Keratinocyte (primary cell): Measurements from ENCODE around the gene KLF3. TPM values are rescaled to one million over a fixed set of nuclear protein-coding genes. Genes with fewer than 3 reads are reported as not detected.

ENCODE experiments used
- DNase-seq: peaks from one replicate; pipeline ENCODE4 v3.0.0-alpha.2; 2011; ENCODE audit warnings: low read depth, missing footprints, low spot score
- FAIRE-seq: peaks from 2 replicates; lab custom pipeline; 2011; peaks lifted over from hg19 to GRCh38; lab: Jason Lieb, UNC
- H2AFZ ChIP-seq: 2 replicates; pipeline ENCODE4 v1.6.0; 2012; ENCODE audit warnings: low read length, control low read depth, inconsistent platforms; ENCODE audit not compliant: control insufficient read depth
- H3K27ac ChIP-seq: 2 replicates; pipeline ENCODE4 v1.5.1; 2011; ENCODE audit warnings: low read length; ENCODE audit not compliant: control insufficient read depth, insufficient read depth
- H3K27me3 ChIP-seq: 3 replicates; pipeline ENCODE4 v1.6.0; 2011; ENCODE audit warnings: low read length; ENCODE audit not compliant: control insufficient read depth, insufficient read depth; ENCODE audit errors: extremely low read depth
- H3K36me3 ChIP-seq, 2 experiments: 2 replicates in 1 of 2; 3 replicates in 1 of 2; pipeline ENCODE4 v1.5.1; 2011; ENCODE audit warnings: low read length in 2 of 2, mild to moderate bottlenecking in 1 of 2; ENCODE audit not compliant: control insufficient read depth in 2 of 2, insufficient read depth in 2 of 2; ENCODE audit errors: extremely low read depth in 1 of 2
- H3K4me1 ChIP-seq: 3 replicates; pipeline ENCODE4 v1.5.1; 2011; ENCODE audit warnings: low read length; ENCODE audit not compliant: control insufficient read depth, insufficient read depth; ENCODE audit errors: extremely low read depth
- H3K4me2 ChIP-seq: 3 replicates; pipeline ENCODE4 v1.6.0; 2011; ENCODE audit warnings: low read depth, low read length; ENCODE audit not compliant: control insufficient read depth, insufficient read depth; ENCODE audit errors: extremely low read depth
- H3K4me3 ChIP-seq, 3 experiments: fragments of 200-600 bp in 1 of 3; sonication (generic) in 1 of 3; 2 replicates in 2 of 3; 3 replicates in 1 of 3; pipeline ENCODE4 v1.5.1; 2011 to 2016; ENCODE audit warnings: low read length in 3 of 3, mild to moderate bottlenecking in 3 of 3, control low read depth in 2 of 3, inconsistent platforms in 1 of 3, low read depth in 1 of 3, mixed read lengths in 1 of 3, mixed run types in 1 of 3, moderate library complexity in 1 of 3; ENCODE audit not compliant: control insufficient read depth in 2 of 3, insufficient read depth in 2 of 3; ENCODE audit errors: extremely low read depth in 1 of 3
- H3K79me2 ChIP-seq: 2 replicates; pipeline ENCODE4 v1.6.0; 2012; ENCODE audit warnings: low read length; ENCODE audit not compliant: control insufficient read depth, insufficient read depth
- H3K9ac ChIP-seq: 3 replicates; pipeline ENCODE4 v1.6.0; 2011; ENCODE audit warnings: low read length; ENCODE audit not compliant: control insufficient read depth, insufficient read depth; ENCODE audit errors: extremely low read depth
- H3K9me1 ChIP-seq: 3 replicates; pipeline ENCODE4 v1.6.0; 2011; ENCODE audit warnings: low read length; ENCODE audit not compliant: control insufficient read depth, insufficient read depth; ENCODE audit errors: extremely low read depth
- H3K9me3 ChIP-seq: 2 replicates; pipeline ENCODE4 v1.5.1; 2012; ENCODE audit warnings: low read depth, low read length; ENCODE audit not compliant: control insufficient read depth
- H4K20me1 ChIP-seq: 3 replicates; pipeline ENCODE4 v1.6.0; 2011; ENCODE audit warnings: low read length; ENCODE audit not compliant: control insufficient read depth, insufficient read depth; ENCODE audit errors: extremely low read depth
- EZH2 ChIP-seq: IDR thresholded peaks from one replicate; pipeline ENCODE4 v1.6.1; 2012; ENCODE audit warnings: inconsistent platforms, mild to moderate bottlenecking, low read length, moderate library complexity
- dilution Hi-C: fragments of 300-500 bp; cut with MboI; formaldehyde crosslinking; loops from one replicate; pipeline ENCODE4 v1.7.0; 2020; ENCODE audit warnings: low sequenced_read_pairs; ENCODE audit not compliant: extremely low pct_ligation_motif_present
- polyA plus RNA-seq, 5 experiments: library from polyadenylated mRNA; depleted of rRNA in 3 of 5; stranded (reverse) in 3 of 5; stranded (forward) in 1 of 5; unstranded in 1 of 5; fragments of >200 nt; gene quantifications; 1 replicate in 1 of 5; 2 replicates in 3 of 5; 3 replicates in 1 of 5; pipeline versions ENCODE4 v1.2.1 to v1.2.3, GENCODE V29; 2011 to 2012; ENCODE audit warnings: missing spikeins in 2 of 5, low read depth in 1 of 5, low replicate concordance in 1 of 5
- TF ChIP-seq, protein P1 (sequence below), 3 experiments: IDR thresholded peaks in 1 of 3; conservative IDR thresholded peaks in 1 of 3; optimal IDR thresholded peaks in 1 of 3; 2 replicates in 2 of 3; 3 replicates in 1 of 3; pipeline versions ENCODE3 to v1.5.1; 2011; ENCODE audit warnings: low read length in 3 of 3, mild to moderate bottlenecking in 3 of 3, moderate library complexity in 2 of 3, control low read depth in 1 of 3, inconsistent platforms in 1 of 3; ENCODE audit not compliant: insufficient read depth in 2 of 3; ENCODE audit errors: extremely low read depth in 1 of 3

Gene KLF3
- polyA plus RNA-seq, 1 donor (not counting 4 experiments of a cell fraction or from before 2014, with no cell fraction given), result 39.9 TPM

DNA sequence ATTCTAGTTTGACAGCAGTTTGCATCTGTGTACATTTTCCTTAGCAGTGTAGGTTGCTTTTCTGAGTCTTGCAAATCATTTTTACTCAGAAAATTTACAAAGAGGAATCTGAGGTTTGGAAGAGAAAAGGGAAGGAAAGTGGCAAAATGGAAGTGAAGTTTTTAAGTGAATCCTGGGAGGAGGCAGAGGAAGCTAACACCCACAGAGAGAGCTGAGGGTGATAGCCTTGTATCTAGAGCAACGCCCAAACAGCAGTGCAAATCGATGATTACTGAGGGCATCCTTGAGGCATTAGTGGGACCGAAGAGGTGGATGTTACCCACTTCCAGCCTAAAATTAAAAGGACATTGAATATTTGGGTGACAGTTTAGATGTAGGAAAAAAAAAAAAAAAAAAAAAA lies 31.8 kb downstream of the KLF3 start:
- Histone ChIP-seq H3K9me3 (no peaks in the 10 kb centered on the region), H3K27ac (no peak overlapping the region), H3K9ac (no peak overlapping the region), H2AFZ (no peak overlapping the region), H3K9me1 (no peaks in the 10 kb centered on the region), H3K36me3 (peaks cover 39 to 43% of the 10 kb centered on the region in 2 experiments), H3K79me2 (peaks cover 6% of the 10 kb centered on the region), H3K27me3 (no peaks in the 10 kb centered on the region), H3K4me2 (no peak overlapping the region), H4K20me1 (no peaks in the 10 kb centered on the region), H3K4me3 (no peak overlapping the region), H3K4me1 (no peaks in the 10 kb centered on the region)
- DNase-seq (no peak), FAIRE-seq (no peak)
- dilution Hi-C loops, result no loop called here
- TF ChIP-seq, protein P1, sequence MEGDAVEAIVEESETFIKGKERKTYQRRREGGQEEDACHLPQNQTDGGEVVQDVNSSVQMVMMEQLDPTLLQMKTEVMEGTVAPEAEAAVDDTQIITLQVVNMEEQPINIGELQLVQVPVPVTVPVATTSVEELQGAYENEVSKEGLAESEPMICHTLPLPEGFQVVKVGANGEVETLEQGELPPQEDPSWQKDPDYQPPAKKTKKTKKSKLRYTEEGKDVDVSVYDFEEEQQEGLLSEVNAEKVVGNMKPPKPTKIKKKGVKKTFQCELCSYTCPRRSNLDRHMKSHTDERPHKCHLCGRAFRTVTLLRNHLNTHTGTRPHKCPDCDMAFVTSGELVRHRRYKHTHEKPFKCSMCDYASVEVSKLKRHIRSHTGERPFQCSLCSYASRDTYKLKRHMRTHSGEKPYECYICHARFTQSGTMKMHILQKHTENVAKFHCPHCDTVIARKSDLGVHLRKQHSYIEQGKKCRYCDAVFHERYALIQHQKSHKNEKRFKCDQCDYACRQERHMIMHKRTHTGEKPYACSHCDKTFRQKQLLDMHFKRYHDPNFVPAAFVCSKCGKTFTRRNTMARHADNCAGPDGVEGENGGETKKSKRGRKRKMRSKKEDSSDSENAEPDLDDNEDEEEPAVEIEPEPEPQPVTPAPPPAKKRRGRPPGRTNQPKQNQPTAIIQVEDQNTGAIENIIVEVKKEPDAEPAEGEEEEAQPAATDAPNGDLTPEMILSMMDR (optimal IDR thresholded peaks at IDR 0.05 in 1 of 3, IDR thresholded peaks at IDR 0.05 in 1 of 3, conservative IDR thresholded peaks at IDR 0.05 in 1 of 3; ENCODE audit: extremely low read depth in 1 of 3, insufficient read depth in 2 of 3, low read length in 3 of 3), result no peak

DNA sequence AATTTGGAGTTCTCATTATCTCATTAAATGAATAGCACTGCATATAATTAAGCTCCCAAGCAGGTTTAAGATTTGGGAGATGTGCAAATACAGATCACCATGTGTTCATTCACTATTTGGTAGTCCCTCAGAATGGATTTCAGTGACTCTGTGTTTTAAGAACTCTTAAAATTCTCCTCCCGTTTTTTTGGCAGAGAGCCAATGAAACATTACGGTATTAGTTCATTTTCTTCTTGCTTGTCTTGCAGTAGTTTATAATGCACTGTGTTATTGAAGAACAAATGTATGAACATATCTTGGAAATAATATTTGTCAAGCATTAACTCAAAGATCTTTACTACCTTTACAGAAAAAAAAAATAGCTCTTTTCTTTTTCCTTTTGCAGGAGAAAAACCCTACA lies 32.7 kb downstream of the KLF3 start:
- Histone ChIP-seq H3K27me3 (no peaks in the 10 kb centered on the region), H3K9me1 (no peaks in the 10 kb centered on the region), H3K79me2 (peaks cover under 1% of the 10 kb centered on the region), H3K4me1 (no peaks in the 10 kb centered on the region), H2AFZ (no peak overlapping the region), H3K36me3 (peaks cover 33 to 34% of the 10 kb centered on the region in 2 experiments), H3K27ac (no peak overlapping the region), H3K9ac (no peak overlapping the region), H4K20me1 (no peaks in the 10 kb centered on the region), H3K4me3 (no peak overlapping the region), H3K4me2 (no peak overlapping the region), H3K9me3 (no peaks in the 10 kb centered on the region)
- dilution Hi-C loops, result no loop called here
- FAIRE-seq, result no peak
- TF ChIP-seq EZH2, result no peak
- TF ChIP-seq, protein P1 (optimal IDR thresholded peaks at IDR 0.05 in 1 of 3, IDR thresholded peaks at IDR 0.05 in 1 of 3, conservative IDR thresholded peaks at IDR 0.05 in 1 of 3; ENCODE audit: extremely low read depth in 1 of 3, insufficient read depth in 2 of 3, low read length in 3 of 3), result no peak
- no peak for DNase-seq
